Peyer's patch (tissue), 4 donors: Measurements from ENCODE around the gene MAP3K6.

ENCODE experiments used
- POLR2A ChIP-seq, 2 donors: fragments of 450-650 bp; IDR thresholded peaks; one replicate each; pipeline ENCODE4 v1.5.1; 2017; ENCODE audit warnings: antibody characterized with exemption in 2 of 2, mild to moderate bottlenecking in 2 of 2, moderate library complexity in 2 of 2
- TF ChIP-seq, protein P1 (sequence below), 6 experiments: fragments of 450-650 bp in 4 of 6; fragments of 200-600 bp in 2 of 6; sonication (generic) in 1 of 6; IDR thresholded peaks; one replicate each; pipeline ENCODE4 v1.5.1; 2017 to 2019; ENCODE audit warnings: antibody characterized with exemption in 6 of 6, mild to moderate bottlenecking in 3 of 6, moderate library complexity in 1 of 6

DNA sequence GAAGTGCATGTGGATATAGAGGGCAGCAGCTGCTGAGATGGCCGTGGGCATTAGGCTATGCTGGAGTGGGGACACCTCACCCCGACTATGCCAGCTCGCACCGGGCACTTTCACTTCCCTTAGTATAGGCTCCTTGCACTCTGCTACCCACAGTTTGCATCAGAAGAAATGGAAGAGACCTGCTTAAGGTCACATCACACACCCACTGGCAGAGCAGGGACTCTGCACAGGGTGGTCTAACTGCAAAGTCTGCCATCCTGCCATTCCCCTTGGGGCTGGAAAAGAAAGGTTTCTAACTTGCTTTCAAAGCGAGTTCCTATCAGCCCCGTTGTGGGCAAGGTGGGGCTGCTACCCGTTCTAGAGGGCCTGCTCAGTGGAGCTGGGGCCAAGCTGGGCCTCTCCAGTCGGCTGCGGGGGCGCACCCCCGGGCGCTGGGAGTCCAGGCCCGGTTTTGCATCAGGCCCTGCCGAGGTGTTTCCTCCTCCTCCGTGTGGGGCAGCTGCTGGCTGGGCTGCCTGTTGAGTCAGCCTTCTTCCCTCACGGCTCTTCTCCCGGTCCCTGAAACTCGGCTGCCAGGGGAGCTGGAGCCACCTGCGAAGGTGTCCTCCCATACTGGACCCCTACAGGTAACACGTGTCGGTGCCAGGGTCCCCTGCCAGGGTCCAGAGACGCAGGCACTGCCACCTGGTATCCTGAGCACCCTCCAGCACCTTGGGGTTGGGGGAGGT is 25.1 kb downstream of the MAP3K6 start, which contains the start of gene SYTL1:
- TF ChIP-seq, protein P1, sequence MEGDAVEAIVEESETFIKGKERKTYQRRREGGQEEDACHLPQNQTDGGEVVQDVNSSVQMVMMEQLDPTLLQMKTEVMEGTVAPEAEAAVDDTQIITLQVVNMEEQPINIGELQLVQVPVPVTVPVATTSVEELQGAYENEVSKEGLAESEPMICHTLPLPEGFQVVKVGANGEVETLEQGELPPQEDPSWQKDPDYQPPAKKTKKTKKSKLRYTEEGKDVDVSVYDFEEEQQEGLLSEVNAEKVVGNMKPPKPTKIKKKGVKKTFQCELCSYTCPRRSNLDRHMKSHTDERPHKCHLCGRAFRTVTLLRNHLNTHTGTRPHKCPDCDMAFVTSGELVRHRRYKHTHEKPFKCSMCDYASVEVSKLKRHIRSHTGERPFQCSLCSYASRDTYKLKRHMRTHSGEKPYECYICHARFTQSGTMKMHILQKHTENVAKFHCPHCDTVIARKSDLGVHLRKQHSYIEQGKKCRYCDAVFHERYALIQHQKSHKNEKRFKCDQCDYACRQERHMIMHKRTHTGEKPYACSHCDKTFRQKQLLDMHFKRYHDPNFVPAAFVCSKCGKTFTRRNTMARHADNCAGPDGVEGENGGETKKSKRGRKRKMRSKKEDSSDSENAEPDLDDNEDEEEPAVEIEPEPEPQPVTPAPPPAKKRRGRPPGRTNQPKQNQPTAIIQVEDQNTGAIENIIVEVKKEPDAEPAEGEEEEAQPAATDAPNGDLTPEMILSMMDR (IDR thresholded peaks at IDR 0.05), result no peak
- TF ChIP-seq POLR2A (IDR thresholded peaks at IDR 0.05), result no peak
